IMR-90 (cell line): Measurements from ENCODE around the gene TSPEAR. TPM values are rescaled to one million over a fixed set of nuclear protein-coding genes. Genes with fewer than 3 reads are reported as not detected.
"Not testable (repeated sequence)": the region's sequence is repeated elsewhere in the genome, so short reads cannot be mapped to it uniquely, and the experiment has no call there.

ENCODE experiments used
- ATAC-seq: fragments of 200-7000 bp; cut with Tn5 transposase; 2 replicates; pipeline ENCODE4 v1.9.1; 2020; ENCODE audit warnings: low read depth, mild to moderate bottlenecking, moderate library complexity
- BruUV-seq: library from RNA; stranded (reverse); fragments of 400-500 nt; replicated peaks from 2 replicates; lab custom pipeline; 2021; lab: Mats Ljungman, UMichigan
- CTCF ChIA-PET: fragments of 300-600 bp; formaldehyde crosslinking; extraction: SDS; loops from one replicate; lab custom pipeline; 2021; ENCODE audit warnings: antibody characterized with exemption; lab: Yijun Ruan, JAX
- POLR2A ChIA-PET: fragments of 300-600 bp; sonication (Branson Sonifier 250); formaldehyde crosslinking; loops from one replicate; lab custom pipeline; 2022; ENCODE audit warnings: antibody characterized with exemption; ENCODE audit not compliant: unreplicated experiment; lab: Charles Lee
- DNase-seq: peaks from one replicate; pipeline ENCODE4 v3.0.0; 2013
- H2AFZ ChIP-seq: replicated peaks from 2 replicates; pipeline ENCODE3; 2013; ENCODE audit warnings: low read length, mild to moderate bottlenecking; ENCODE audit not compliant: poor library complexity
- H2AK5ac ChIP-seq: 2 replicates; pipeline ENCODE4 v1.6.1; 2013; ENCODE audit warnings: low read depth, low read length, inconsistent platforms
- H2AK9ac ChIP-seq: replicated peaks from 2 replicates; pipeline ENCODE3; 2013; ENCODE audit warnings: mild to moderate bottlenecking, low read depth, low read length, moderate library complexity; ENCODE audit not compliant: poor library complexity
- H2BK120ac ChIP-seq: 2 replicates; pipeline ENCODE4 v1.6.1; 2013; ENCODE audit warnings: low read depth, low read length, inconsistent platforms
- H2BK15ac ChIP-seq: 3 replicates; pipeline ENCODE4 v1.6.1; 2013; ENCODE audit warnings: low read depth, low read length, inconsistent platforms
- H2BK20ac ChIP-seq: 2 replicates; pipeline ENCODE4 v1.6.1; 2013; ENCODE audit warnings: low read depth, mild to moderate bottlenecking, inconsistent platforms, low read length, moderate library complexity
- H2BK5ac ChIP-seq: 2 replicates; pipeline ENCODE4 v1.6.1; 2013; ENCODE audit warnings: mild to moderate bottlenecking, low read depth, low read length, inconsistent platforms; ENCODE audit not compliant: poor library complexity, severe bottlenecking
- H3K14ac ChIP-seq: replicated peaks from 2 replicates; pipeline ENCODE4 v1.6.1; 2013; ENCODE audit warnings: low read depth, low read length, inconsistent platforms
- H3K18ac ChIP-seq: 2 replicates; pipeline ENCODE4 v1.6.1; 2013; ENCODE audit warnings: low read depth, low read length, control low read depth
- H3K23ac ChIP-seq: 2 replicates; pipeline ENCODE4 v1.6.1; 2013; ENCODE audit warnings: low read depth, low read length, inconsistent platforms
- H3K27ac ChIP-seq: 2 replicates; pipeline ENCODE4 v1.5.1; 2013; ENCODE audit warnings: mild to moderate bottlenecking, control low read depth, low read length; ENCODE audit not compliant: insufficient read depth
- H3K27me3 ChIP-seq: 2 replicates; pipeline ENCODE4 v1.6.1; 2013; ENCODE audit warnings: low read length; ENCODE audit not compliant: control insufficient read depth, insufficient read depth
- H3K36me3 ChIP-seq: 2 replicates; pipeline ENCODE4 v1.6.1; 2013; ENCODE audit warnings: low read length, mixed read lengths; ENCODE audit not compliant: control insufficient read depth, insufficient read depth
- H3K4ac ChIP-seq: 2 replicates; pipeline ENCODE4 v1.6.1; 2013; ENCODE audit warnings: low read depth, low read length, inconsistent platforms
- H3K4me1 ChIP-seq: 2 replicates; pipeline ENCODE4 v1.6.1; 2013; ENCODE audit warnings: low read length, mixed read lengths; ENCODE audit not compliant: control insufficient read depth, insufficient read depth
- H3K4me2 ChIP-seq: 2 replicates; pipeline ENCODE4 v1.6.1; 2013; ENCODE audit warnings: low read depth, mild to moderate bottlenecking, control low read depth, low read length, moderate library complexity
- H3K4me3 ChIP-seq: 2 replicates; pipeline ENCODE4 v1.5.1; 2013; ENCODE audit warnings: low read depth, mild to moderate bottlenecking, control low read depth, low read length, moderate library complexity; ENCODE audit not compliant: insufficient read depth
- H3K56ac ChIP-seq: 2 replicates; pipeline ENCODE4 v1.6.1; 2013; ENCODE audit warnings: low read length, inconsistent platforms; ENCODE audit not compliant: insufficient read depth; ENCODE audit errors: extremely low read depth
- H3K79me1 ChIP-seq, 2 experiments: 2 replicates each; pipeline ENCODE4 v1.6.1; 2013; ENCODE audit warnings: low read length in 2 of 2, inconsistent platforms in 1 of 2, low read depth in 1 of 2
- H3K9ac ChIP-seq: 2 replicates; pipeline ENCODE4 v1.6.1; 2013; ENCODE audit warnings: low read depth, low read length, control low read depth
- H3K9me1 ChIP-seq: 2 replicates; pipeline ENCODE4 v1.6.1; 2013; ENCODE audit warnings: low read length, inconsistent platforms; ENCODE audit not compliant: insufficient read depth
- H3K9me3 ChIP-seq: 2 replicates; pipeline ENCODE4 v1.6.1; 2013; ENCODE audit warnings: low read length; ENCODE audit not compliant: control insufficient read depth, insufficient read depth
- H4K20me1 ChIP-seq: 2 replicates; pipeline ENCODE4 v1.6.1; 2013; ENCODE audit warnings: low read length, inconsistent platforms; ENCODE audit not compliant: insufficient read depth
- H4K5ac ChIP-seq: 2 replicates; pipeline ENCODE4 v1.6.1; 2013; ENCODE audit warnings: mild to moderate bottlenecking, low read depth, low read length, control low read depth
- H4K8ac ChIP-seq, 2 experiments: 2 replicates each; pipeline ENCODE4 v1.6.1; 2013; ENCODE audit warnings: low read depth in 2 of 2, low read length in 2 of 2, control low read depth in 1 of 2, inconsistent platforms in 1 of 2
- H4K91ac ChIP-seq: 2 replicates; pipeline ENCODE4 v1.6.1; 2013; ENCODE audit warnings: low read depth, low read length, inconsistent platforms; ENCODE audit not compliant: insufficient read depth
- WGBS, 2 experiments: methylation state at CpG; one replicate each; pipeline versions ENCODE4 v1.1.5 to v1.1.7; 2013; ENCODE audit warnings: missing lambda C conversion rate in 2 of 2; ENCODE audit not compliant: insufficient read length in 1 of 2; ENCODE audit errors: extremely low coverage in 2 of 2; 5-methylcytosine and 5-hydroxymethylcytosine counted together
- dilution Hi-C: fragments of 300-500 bp; cut with HindIII; formaldehyde crosslinking; loops from one replicate; pipeline ENCODE4 v1.14.3; 2018; ENCODE audit warnings: low sequenced_read_pairs; ENCODE audit not compliant: unreplicated experiment
- in situ Hi-C: fragments of 300-500 bp; cut with MboI; formaldehyde crosslinking; loops from 3 replicates; pipeline ENCODE4 v1.14.3; 2019; ENCODE audit warnings: low sequenced_read_pairs, inconsistent platforms, mixed read lengths
- intact Hi-C: fragments of 100-400 bp; cut with micrococcal nuclease; formaldehyde crosslinking; loops from 2 replicates; pipeline ENCODE4 v1.10.0; 2022
- polyA plus RNA-seq, 3 experiments: library from polyadenylated mRNA; depleted of rRNA; stranded (reverse); fragments of >200 nt; gene quantifications; 2 replicates each; pipeline ENCODE4 v1.2.3, GENCODE V29; 2012; ENCODE audit warnings: low replicate concordance in 1 of 3
- total RNA-seq: library from RNA; depleted of rRNA; stranded (reverse); fragments of >200 nt; gene quantifications from 2 replicates; pipeline ENCODE4 v1.2.3, GENCODE V29; 2012

Gene TSPEAR
- total and polyA plus RNA-seq, 2 of the 4 experiments (the other 2 are of a cell fraction), result not detected

GRCh38 chr21:44646366-44647221, 64.8 kb downstream of the TSPEAR start, which contains the start of gene KRTAP10-11:
Gene KRTAP10-11, plus strand, starts transcription at chr21:44646414. Its CDS starts 45 bp downstream, at chr21:44646459.
- dilution Hi-C loops, CTCF ChIA-PET: not testable (repeated sequence)

More at GRCh38 chr21:44646366-44647221, 64.8 kb downstream of the TSPEAR start, which contains the start of gene KRTAP10-11:
- H2BK120ac ChIP-seq, intact Hi-C loops, H3K79me1 ChIP-seq, H3K14ac ChIP-seq, POLR2A ChIA-PET, ATAC-seq, H2AFZ ChIP-seq, H3K36me3 ChIP-seq, H3K4ac ChIP-seq, H2BK20ac ChIP-seq, H3K23ac ChIP-seq, H3K56ac ChIP-seq, H3K4me2 ChIP-seq, DNase-seq, H2AK9ac ChIP-seq, H2BK15ac ChIP-seq, H4K20me1 ChIP-seq, H3K27me3 ChIP-seq, H2BK5ac ChIP-seq, H4K91ac ChIP-seq, in situ Hi-C loops, H4K5ac ChIP-seq, H2AK5ac ChIP-seq, H3K9me1 ChIP-seq, H3K9ac ChIP-seq, H3K18ac ChIP-seq, H3K9me3 ChIP-seq, BruUV-seq, H3K4me3 ChIP-seq, H3K4me1 ChIP-seq, H3K27ac ChIP-seq, H4K8ac ChIP-seq: not testable (repeated sequence)
- 47% methylated on average over 12 of the region's 21 CpGs; no CpG with 5 or more reads in 1 of the 2 experiments for WGBS, 2 experiments
